HCT116 (cell line): ENCODE results near the gene VANGL1. TPM values are rescaled to one million over a fixed set of nuclear protein-coding genes. Genes with fewer than 3 reads are reported as not detected.

ENCODE experiments used
- ATAC-seq: fragments of 200-7000 bp; cut with Tn5 transposase; 2 replicates; pipeline ENCODE4 v1.9.1; 2020; ENCODE audit warnings: mild to moderate bottlenecking, moderate library complexity
- BruUV-seq: library from RNA; stranded (reverse); fragments of 400-500 nt; replicated peaks from 2 replicates; lab custom pipeline; 2021; lab: Mats Ljungman, UMichigan
- CTCF ChIA-PET: fragments of 300-600 bp; sonication (Branson Sonifier 250); formaldehyde crosslinking; loops from one replicate; lab custom pipeline; 2021; ENCODE audit warnings: antibody characterized with exemption; lab: Charles Lee
- POLR2A ChIA-PET: fragments of 300-600, 350-600 bp; sonication (Branson Sonifier 250); formaldehyde crosslinking; loops from one replicate; lab custom pipeline; 2021; ENCODE audit warnings: antibody characterized with exemption; lab: Charles Lee
- RAD21 ChIA-PET, 2 experiments: fragments of 300-600 bp; sonication (Branson Sonifier 250); formaldehyde crosslinking; loops; one replicate each; lab custom pipeline; 2023; ENCODE audit warnings: low total read pairs in 2 of 2; ENCODE audit not compliant: uncharacterized antibody in 2 of 2, unreplicated experiment in 2 of 2, low non-redundant PET in 1 of 2; lab: Charles Lee
- DNase-seq: peaks from one replicate; pipeline ENCODE4 v3.0.0-alpha.2; 2010; ENCODE audit warnings: low read depth, low spot score
- H2AFZ ChIP-seq: fragments of 200-600 bp; shearing (Covaris generic), sonication (generic); 2 replicates; pipeline ENCODE4 v1.6.1; 2017; ENCODE audit warnings: low read depth, mixed run types, mixed read lengths, antibody characterized with exemption, low read length; ENCODE audit not compliant: poor library complexity, severe bottlenecking
- H3K27ac ChIP-seq: 2 replicates; pipeline ENCODE4 v1.5.1; 2012; ENCODE audit warnings: low read depth, low read length
- H3K27me3 ChIP-seq: fragments of 200-600 bp; sonication (generic); 2 replicates; pipeline ENCODE4 v1.6.1; 2016; ENCODE audit warnings: mixed run types, low read length, mixed read lengths; ENCODE audit not compliant: insufficient read depth
- H3K36me3 ChIP-seq, 2 experiments: fragments of 200-500 bp in 1 of 2; fragments of 200-600 bp in 1 of 2; sonication (Bioruptor generic) in 1 of 2; sonication (generic) in 1 of 2; 2 replicates each; pipeline versions ENCODE4 v1.5.1 to v1.6.1; 2014 to 2016; ENCODE audit warnings: low read length in 2 of 2, inconsistent platforms in 1 of 2, mixed read lengths in 1 of 2, mixed run types in 1 of 2; ENCODE audit not compliant: insufficient read depth in 2 of 2, control insufficient read depth in 1 of 2
- H3K4me1 ChIP-seq, 2 experiments: fragments of 200-600 bp in 1 of 2; sonication (generic) in 1 of 2; 2 replicates each; pipeline versions ENCODE4 v1.5.1 to v1.6.1; 2012 to 2017; ENCODE audit warnings: low read length in 2 of 2, inconsistent platforms in 1 of 2, mild to moderate bottlenecking in 1 of 2, mixed read lengths in 1 of 2, mixed run types in 1 of 2, moderate library complexity in 1 of 2; ENCODE audit not compliant: insufficient read depth in 2 of 2, control insufficient read depth in 1 of 2
- H3K4me2 ChIP-seq: fragments of 200-600 bp; sonication (generic); 2 replicates; pipeline ENCODE4 v1.6.1; 2017; ENCODE audit warnings: mixed run types, low read length, mixed read lengths
- H3K4me3 ChIP-seq, 2 experiments: fragments of 200-600 bp in 1 of 2; sonication (generic) in 1 of 2; replicated peaks in 1 of 2; 2 replicates each; pipeline ENCODE4 v1.5.1; 2011 to 2016; ENCODE audit warnings: low read length in 2 of 2, control low read depth in 1 of 2, low read depth in 1 of 2, mild to moderate bottlenecking in 1 of 2, mixed read lengths in 1 of 2, mixed run types in 1 of 2
- H3K79me2 ChIP-seq: fragments of 200-600 bp; sonication (generic); 2 replicates; pipeline ENCODE4 v1.6.1; 2017; ENCODE audit warnings: mild to moderate bottlenecking, mixed run types, low read length, moderate library complexity, mixed read lengths; ENCODE audit not compliant: insufficient read depth
- H3K9ac ChIP-seq: fragments of 200-600 bp; sonication (generic); 2 replicates; pipeline ENCODE4 v1.6.1; 2016; ENCODE audit warnings: low read length, mixed read lengths
- H3K9me2 ChIP-seq: fragments of 200-600 bp; sonication (generic), shearing (Covaris generic); 2 replicates; pipeline ENCODE4 v1.6.1; 2017; ENCODE audit warnings: mixed run types, mild to moderate bottlenecking, moderate library complexity; ENCODE audit not compliant: insufficient read depth
- H3K9me3 ChIP-seq, 2 experiments: fragments of 200-500 bp in 1 of 2; fragments of 200-600 bp in 1 of 2; sonication (Bioruptor generic) in 1 of 2; sonication (generic) in 1 of 2; 2 replicates each; pipeline ENCODE4 v1.6.1; 2014 to 2017; ENCODE audit warnings: low read length in 2 of 2, mixed read lengths in 2 of 2, inconsistent platforms in 1 of 2, low read depth in 1 of 2, mild to moderate bottlenecking in 1 of 2, mixed run types in 1 of 2, moderate library complexity in 1 of 2; ENCODE audit not compliant: control insufficient read depth in 1 of 2, insufficient read depth in 1 of 2
- H4K20me1 ChIP-seq: fragments of 200-600 bp; sonication (generic), shearing (Covaris generic); 2 replicates; pipeline ENCODE4 v1.6.1; 2017; ENCODE audit warnings: mixed run types, mild to moderate bottlenecking, moderate library complexity; ENCODE audit not compliant: insufficient read depth
- CBX3 ChIP-seq: IDR thresholded peaks from 2 replicates; pipeline ENCODE4 v1.6.1; 2012; ENCODE audit warnings: low read depth
- EGR1 ChIP-seq: IDR thresholded peaks from 2 replicates; pipeline ENCODE4 v1.6.1; 2012; ENCODE audit warnings: low read depth
- ELF1 ChIP-seq: IDR thresholded peaks from 2 replicates; pipeline ENCODE4 v1.6.1; 2012; ENCODE audit warnings: low read depth, borderline replicate concordance
- EZH2 ChIP-seq: fragments of 200-600 bp; sonication (generic); IDR thresholded peaks from 2 replicates; pipeline ENCODE4 v1.6.1; 2017; ENCODE audit warnings: antibody characterized with exemption, mixed run types
- EZH2phosphoT487 ChIP-seq: fragments of 200-600 bp; IDR thresholded peaks from 2 replicates; pipeline ENCODE4 v1.6.1; 2018; ENCODE audit warnings: antibody characterized with exemption, borderline replicate concordance
- FOSL1 ChIP-seq: IDR thresholded peaks from 2 replicates; pipeline ENCODE4 v1.6.1; 2012; ENCODE audit warnings: low read depth
- JUND ChIP-seq: IDR thresholded peaks from 2 replicates; pipeline ENCODE4 v1.6.1; 2012
- POLR2AphosphoS5 ChIP-seq: IDR thresholded peaks from 2 replicates; pipeline ENCODE4 v1.6.1; 2011; ENCODE audit warnings: mild to moderate bottlenecking, low read depth, low read length, moderate library complexity
- RAD21 ChIP-seq: IDR thresholded peaks from 2 replicates; pipeline ENCODE4 v1.6.1; 2012; ENCODE audit warnings: low read depth, mild to moderate bottlenecking
- REST ChIP-seq: IDR thresholded peaks from 2 replicates; pipeline ENCODE4 v1.6.1; 2012; ENCODE audit warnings: low read depth
- SP1 ChIP-seq: IDR thresholded peaks from 2 replicates; pipeline ENCODE4 v1.6.1; 2012; ENCODE audit warnings: low read depth
- SRF ChIP-seq: IDR thresholded peaks from 2 replicates; pipeline ENCODE4 v1.6.1; 2012; ENCODE audit warnings: low read depth
- ZBTB33 ChIP-seq: IDR thresholded peaks from 2 replicates; pipeline ENCODE4 v1.6.1; 2011; ENCODE audit warnings: mild to moderate bottlenecking, low read length, moderate library complexity; ENCODE audit not compliant: insufficient replicate concordance; ENCODE audit errors: extremely low read depth
- intact Hi-C: fragments of 100-400 bp; cut with micrococcal nuclease; formaldehyde crosslinking; loops from 2 replicates; pipeline ENCODE4 v1.10.0; 2022
- total RNA-seq: library from RNA; stranded (reverse); gene quantifications from one replicate; pipeline ENCODE4 v1.2.1, GENCODE V29; 2021; ENCODE audit not compliant: unreplicated experiment

VANGL1 gene
- total RNA-seq, 1 experiment from 2014 or later: 23.5 TPM

- no peak overlapping the region for H3K4me2 ChIP-seq
- ChIA-PET POLR2A (no interaction called here), RAD21 (no interaction called here), CTCF (interaction anchor here (1.4 kb wide), 1 partner anchor 158 kb away, joined by 10 read pairs; no protein-coding TSS in a partner anchor)
- no TSS peak for BruUV-seq
- no peak overlapping the region for H2AFZ ChIP-seq
- no peaks in the 10 kb centered on the region for H3K9me3 ChIP-seq
- H3K79me2 ChIP-seq: no peaks in the 10 kb centered on the region
- no peaks in the 10 kb centered on the region for H3K27me3 ChIP-seq
- TF ChIP-seq JUND: no peak
- TF ChIP-seq ZBTB33: no peak
- no peak for TF ChIP-seq SP1
- no peak for TF ChIP-seq EZH2
- TF ChIP-seq FOSL1: no peak
- no peak for TF ChIP-seq ELF1
- no peak for TF ChIP-seq EZH2phosphoT487
- no peak for TF ChIP-seq SRF
- no peak for TF ChIP-seq REST
- TF ChIP-seq CBX3: no peak
- TF ChIP-seq POLR2AphosphoS5: no peak
- TF ChIP-seq RAD21: no peak
- no peak for TF ChIP-seq EGR1
- no peak overlapping the region for H3K9ac ChIP-seq
- no peak overlapping the region for H3K27ac ChIP-seq
- no peak for DNase-seq
- intact Hi-C loops: loop anchor here (5.0 kb wide), 1 partner anchor 376 kb away; no protein-coding TSS in a partner anchor
- no peaks in the 10 kb centered on the region for H4K20me1 ChIP-seq
- no peaks in the 10 kb centered on the region for H3K36me3 ChIP-seq
- no peak for ATAC-seq
- H3K4me3 ChIP-seq: no peak overlapping the region
- H3K9me2 ChIP-seq: no peaks in the 10 kb centered on the region
- H3K4me1 ChIP-seq: no peaks in the 10 kb centered on the region; a peak in 1 of 4 replicates
Measured at GRCh38 chr1:115606305-115606704, 35.5 kb upstream of the VANGL1 start.
